DOHH2 (cell line): ENCODE measurements around the gene KCNC1.

Experiments
- H3F3A ChIP-seq: fragments of 200-600 bp; sonication (generic), shearing (Covaris generic); 2 replicates; pipeline ENCODE4 v1.6.0; 2016; ENCODE audit warnings: antibody characterized with exemption, mild to moderate bottlenecking; ENCODE audit not compliant: control insufficient read depth, insufficient read depth
- H3K27ac ChIP-seq: fragments of 200-600 bp; sonication (generic); 2 replicates; pipeline ENCODE4 v1.5.1; 2014; ENCODE audit warnings: low read depth, mild to moderate bottlenecking, low read length, moderate library complexity
- H3K27me3 ChIP-seq: fragments of 200-600 bp; sonication (generic); 2 replicates; pipeline ENCODE4 v1.6.1; 2014; ENCODE audit warnings: mild to moderate bottlenecking, low read length, mixed read lengths; ENCODE audit not compliant: control insufficient read depth
- H3K36me3 ChIP-seq: fragments of 200-600 bp; sonication (generic); 2 replicates; pipeline ENCODE4 v1.6.1; 2014; ENCODE audit warnings: mild to moderate bottlenecking, low read length, moderate library complexity, mixed read lengths; ENCODE audit not compliant: control insufficient read depth
- H3K4me1 ChIP-seq: fragments of 200-600 bp; sonication (generic); 2 replicates; pipeline ENCODE4 v1.6.1; 2014; ENCODE audit warnings: mild to moderate bottlenecking, low read length, mixed read lengths; ENCODE audit not compliant: control insufficient read depth
- H3K4me2 ChIP-seq: fragments of 200-600 bp; sonication (generic); 2 replicates; pipeline ENCODE4 v1.6.0; 2014; ENCODE audit warnings: mild to moderate bottlenecking, low read length, moderate library complexity
- H3K4me3 ChIP-seq: fragments of 200-600 bp; sonication (generic); 2 replicates; pipeline ENCODE4 v1.5.1; 2014; ENCODE audit warnings: mild to moderate bottlenecking, low read length, mixed read lengths
- H3K79me2 ChIP-seq: fragments of 200-600 bp; sonication (generic); 2 replicates; pipeline ENCODE4 v1.6.1; 2014; ENCODE audit warnings: mild to moderate bottlenecking, low read length, mixed read lengths; ENCODE audit not compliant: control insufficient read depth
- H3K9me2 ChIP-seq: fragments of 200-600 bp; sonication (generic); replicated peaks from 2 replicates; pipeline ENCODE4 v1.6.1; 2014; ENCODE audit warnings: mild to moderate bottlenecking, low read length, mixed read lengths; ENCODE audit not compliant: control insufficient read depth
- H3K9me3 ChIP-seq: fragments of 200-600 bp; sonication (generic); 2 replicates; pipeline ENCODE4 v1.6.1; 2014; ENCODE audit warnings: antibody characterized with exemption, low read length, mixed read lengths; ENCODE audit not compliant: control insufficient read depth, insufficient read depth
- H4K20me1 ChIP-seq: fragments of 200-600 bp; sonication (generic); 2 replicates; pipeline ENCODE4 v1.6.0; 2014; ENCODE audit warnings: low read depth, mild to moderate bottlenecking, antibody characterized with exemption, low read length, moderate library complexity; ENCODE audit not compliant: control insufficient read depth, insufficient read depth
- CTCF ChIP-seq: fragments of 200-600 bp; sonication (generic); IDR thresholded peaks from one replicate; pipeline ENCODE4 v1.5.1; 2014; ENCODE audit warnings: antibody characterized with exemption, mild to moderate bottlenecking, low read depth, low read length; ENCODE audit not compliant: poor library complexity, severe bottlenecking
- EZH2phosphoT487 ChIP-seq: fragments of 200-600 bp; sonication (generic); IDR thresholded peaks from 2 replicates; pipeline ENCODE4 v1.6.1; 2017; ENCODE audit warnings: borderline replicate concordance, mild to moderate bottlenecking, antibody characterized with exemption, low read length, moderate library complexity, mixed read lengths

The KCNC1 gene

GRCh38 chr11:17775507-17776211 lies 41.1 kb downstream of the KCNC1 start:
- H3K27ac ChIP-seq = no peak overlapping the region
- no peaks in the 10 kb centered on the region for H3K4me1 ChIP-seq
- no peaks in the 10 kb centered on the region for H3K9me3 ChIP-seq
- H3K4me3 ChIP-seq = no peak overlapping the region
- TF ChIP-seq CTCF (no peak), EZH2phosphoT487 (no peak)
- no peaks in the 10 kb centered on the region for H3K36me3 ChIP-seq
- H3K79me2 ChIP-seq = no peaks in the 10 kb centered on the region
- H3K27me3 ChIP-seq = no peaks in the 10 kb centered on the region
- H3K4me2 ChIP-seq = no peak overlapping the region
- H4K20me1 ChIP-seq = no peaks in the 10 kb centered on the region
- H3K9me2 ChIP-seq = no peaks in the 10 kb centered on the region
- no peaks in the 10 kb centered on the region for H3F3A ChIP-seq

GRCh38 chr11:17776212-17776875 lies 41.8 kb downstream of the KCNC1 start:
- Histone ChIP-seq H3K4me2 (no peak overlapping the region), H3K27ac (no peak overlapping the region), H3K36me3 (no peaks in the 10 kb centered on the region), H3F3A (no peaks in the 10 kb centered on the region), H4K20me1 (no peaks in the 10 kb centered on the region), H3K9me3 (no peaks in the 10 kb centered on the region), H3K79me2 (no peaks in the 10 kb centered on the region), H3K27me3 (no peaks in the 10 kb centered on the region), H3K9me2 (no peaks in the 10 kb centered on the region), H3K4me1 (no peaks in the 10 kb centered on the region), H3K4me3 (no peak overlapping the region)
- TF ChIP-seq CTCF (no peak), EZH2phosphoT487 (no peak)

- no peak for TF ChIP-seq EZH2phosphoT487
- TF ChIP-seq CTCF = no peak
- Histone ChIP-seq H3K9me3 (no peaks in the 10 kb centered on the region), H3K4me3 (no peak overlapping the region), H3K9me2 (no peaks in the 10 kb centered on the region), H3K27me3 (no peaks in the 10 kb centered on the region), H3K79me2 (no peaks in the 10 kb centered on the region), H4K20me1 (no peaks in the 10 kb centered on the region), H3K36me3 (no peaks in the 10 kb centered on the region), H3F3A (no peaks in the 10 kb centered on the region), H3K4me2 (no peak overlapping the region), H3K27ac (no peak overlapping the region), H3K4me1 (no peaks in the 10 kb centered on the region)
These were observed 42.6 kb downstream of the KCNC1 start for GRCh38 chr11:17777086-17777737.
